HG02588 (cell line): ENCODE data around the gene PMVK.
A peak's percentile ranks its signal among the peaks of the same experiment; 100 is the strongest.

Source experiments
- ATAC-seq: cut with Tn5 transposase; IDR thresholded peaks from one replicate; pipeline ENCODE4 v1.9.1; 2021; ENCODE audit warnings: mild to moderate bottlenecking, moderate library complexity; ENCODE audit not compliant: unreplicated experiment

Gene PMVK

DNA sequence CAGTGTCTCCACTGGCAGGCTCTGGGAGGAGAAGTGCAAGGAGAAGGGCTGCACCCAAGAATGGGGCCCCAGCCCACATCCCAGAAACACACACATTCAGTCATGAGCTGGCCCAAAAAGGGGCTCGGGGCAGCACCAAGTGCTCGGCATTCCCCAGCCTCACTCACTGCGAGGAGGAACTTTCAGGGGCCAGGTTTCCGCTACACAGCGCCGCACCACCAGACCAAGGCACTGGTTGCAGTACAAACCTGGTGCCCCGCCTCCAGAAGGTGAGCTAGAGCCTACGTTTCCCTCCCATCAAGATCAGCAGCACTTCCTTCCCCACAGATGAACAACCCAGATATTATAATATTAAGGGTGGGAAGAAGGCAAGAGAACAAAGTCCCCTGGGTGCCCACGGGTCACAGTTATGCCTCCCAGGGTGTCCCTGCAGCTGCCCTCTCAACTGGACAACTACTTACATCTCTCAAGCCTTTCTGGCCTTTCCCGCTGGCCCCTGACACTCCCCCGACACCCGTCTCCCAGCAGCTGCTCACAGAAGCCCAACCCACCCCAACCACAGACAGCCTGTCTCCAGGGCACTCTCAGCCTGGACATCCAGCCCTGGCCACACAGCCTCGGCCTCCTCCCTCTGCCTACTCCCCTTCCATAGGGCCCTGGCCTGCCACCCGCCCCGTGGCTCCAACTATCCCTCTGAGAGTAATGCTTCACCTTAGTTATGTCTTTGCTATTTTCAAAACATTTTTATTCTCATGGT lies 15.6 kb upstream of the PMVK start:
- ATAC-seq = no peak

- ATAC-seq = no peak
These were observed 11.6 kb upstream of the PMVK start for GRCh38 chr1:154948079-154948478.

GRCh38 chr1:154945962-154946850 lies 9.7 kb upstream of the PMVK start:
- no peak for ATAC-seq

DNA sequence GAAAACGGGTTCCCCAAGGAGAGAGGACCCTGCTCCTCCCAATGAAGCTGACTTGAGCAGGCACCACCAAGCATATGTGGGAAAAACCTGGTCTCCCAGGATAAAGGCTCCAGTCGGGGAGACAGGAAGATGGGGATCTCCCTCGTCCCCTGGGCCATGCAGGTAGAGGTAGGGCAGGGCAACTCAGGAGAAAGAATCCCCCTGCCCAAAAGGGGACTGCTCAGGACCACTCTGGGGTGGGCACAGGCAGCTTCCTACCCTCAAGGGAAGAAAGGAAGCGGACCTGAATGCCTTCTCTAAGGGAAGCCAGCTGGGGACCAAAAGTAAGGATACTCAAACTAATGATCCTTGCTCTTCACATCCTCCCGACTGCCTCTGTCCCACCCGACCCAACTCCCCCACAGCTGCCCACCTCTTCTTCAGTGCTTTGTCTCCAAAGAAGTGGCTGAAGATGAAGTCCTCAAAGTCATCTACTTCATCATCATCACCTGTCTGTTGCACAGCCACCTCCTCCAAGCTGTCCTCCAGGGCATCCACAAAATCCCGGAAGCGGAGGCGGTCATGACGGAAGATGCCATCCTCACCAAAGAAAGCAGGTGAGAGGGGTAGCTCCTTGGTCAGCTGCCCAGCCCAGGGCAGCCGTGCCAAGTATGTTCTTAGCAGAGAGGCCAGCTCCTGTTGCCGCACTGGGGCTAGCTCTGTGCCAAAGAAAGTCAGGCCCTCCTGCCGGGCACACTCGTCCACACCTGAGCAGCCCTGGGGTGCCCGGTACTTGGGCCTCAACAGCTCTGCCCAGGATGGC lies 8.8 kb upstream of the PMVK start:
- no peak for ATAC-seq

GRCh38 chr1:154944401-154945159 lies 8.1 kb upstream of the PMVK start:
- ATAC-seq = no peak

- ATAC-seq = no peak
These were observed 7.3 kb upstream of the PMVK start for GRCh38 chr1:154943649-154944400.

GRCh38 chr1:154941333-154942013 lies 5.0 kb upstream of the PMVK start:
- no peak for ATAC-seq

DNA sequence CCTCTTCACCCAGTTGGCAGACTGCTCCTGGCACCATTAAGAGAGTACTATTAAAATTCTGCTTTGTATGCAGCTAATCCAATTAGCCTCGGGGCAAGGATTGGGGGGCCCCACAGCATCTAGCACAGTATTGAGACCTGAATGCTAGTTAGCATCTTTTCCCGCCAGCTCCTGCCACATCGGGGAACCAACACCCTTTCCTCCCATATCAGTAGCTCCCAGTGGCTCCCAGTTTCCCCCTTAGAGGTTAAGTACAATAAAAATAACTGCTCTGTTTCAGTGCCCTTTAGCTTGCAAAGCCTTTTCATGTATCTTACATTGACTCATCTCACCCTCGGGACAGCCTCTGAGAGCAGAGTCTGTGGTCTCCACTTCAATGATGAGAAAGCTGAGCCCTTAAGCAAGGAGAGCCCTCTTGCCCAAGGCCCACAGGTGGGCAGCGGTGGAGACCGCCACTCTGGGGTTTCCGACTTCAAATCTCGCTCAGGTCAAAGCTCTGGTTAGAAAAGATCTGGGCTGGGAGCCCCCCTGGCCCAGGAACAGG lies 4.2 kb upstream of the PMVK start:
- ATAC-seq = no peak

DNA sequence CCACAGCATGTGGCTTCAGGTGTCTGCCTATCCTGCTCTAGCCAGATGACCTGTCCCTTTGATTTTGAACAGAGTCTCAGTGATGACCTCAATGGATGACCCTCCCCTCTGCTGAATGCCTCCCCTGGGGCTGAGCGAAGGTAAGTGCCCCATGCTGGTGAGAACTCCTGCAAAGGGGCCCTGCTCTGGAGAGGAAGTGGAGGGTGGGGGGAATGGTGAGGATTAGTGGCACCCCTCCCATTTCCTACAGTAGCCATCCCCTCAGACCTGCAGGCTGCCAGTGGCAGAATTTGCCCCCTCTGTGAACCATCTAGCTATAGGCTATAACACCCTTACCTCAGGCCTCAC lies 3.7 kb upstream of the PMVK start:
- no peak for ATAC-seq

DNA sequence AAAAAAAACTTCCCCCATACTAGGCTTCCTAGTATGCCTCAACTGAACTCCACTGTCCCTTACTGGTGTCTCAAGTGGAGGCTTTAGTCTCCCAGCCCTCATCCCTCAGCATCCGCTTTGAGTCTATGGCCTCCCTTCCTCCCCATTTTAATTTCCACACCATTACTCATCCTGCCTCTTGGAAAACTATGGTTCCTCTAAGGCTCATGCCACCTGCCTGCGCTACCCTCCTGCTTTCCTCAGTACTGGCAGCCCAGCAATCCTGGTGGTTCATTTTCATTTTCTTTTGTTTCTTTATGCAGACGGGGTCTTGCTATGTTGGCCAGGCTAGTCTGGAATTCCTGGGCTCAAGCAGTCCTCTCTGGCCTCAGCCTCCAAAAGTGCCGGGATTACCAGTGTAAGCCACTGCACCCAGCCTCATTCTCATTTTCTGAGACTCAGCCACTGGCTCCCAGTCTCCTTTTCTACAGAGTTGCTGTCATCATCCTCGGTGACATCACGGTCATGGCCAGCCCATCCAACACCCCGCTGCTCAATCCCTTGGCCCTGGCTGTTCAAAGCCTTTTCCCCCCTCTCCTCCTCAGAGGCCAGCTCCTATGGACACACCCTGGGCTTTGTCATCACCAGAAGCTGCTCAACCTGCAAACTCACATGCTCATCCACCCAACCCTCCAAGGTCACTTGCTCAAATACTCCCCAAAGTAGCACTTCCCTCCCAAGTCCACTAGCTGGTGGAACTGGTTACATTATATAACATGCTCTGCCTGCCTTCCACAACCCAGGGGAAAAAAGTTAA lies 2.3 kb upstream of the PMVK start:
- no peak for ATAC-seq

DNA sequence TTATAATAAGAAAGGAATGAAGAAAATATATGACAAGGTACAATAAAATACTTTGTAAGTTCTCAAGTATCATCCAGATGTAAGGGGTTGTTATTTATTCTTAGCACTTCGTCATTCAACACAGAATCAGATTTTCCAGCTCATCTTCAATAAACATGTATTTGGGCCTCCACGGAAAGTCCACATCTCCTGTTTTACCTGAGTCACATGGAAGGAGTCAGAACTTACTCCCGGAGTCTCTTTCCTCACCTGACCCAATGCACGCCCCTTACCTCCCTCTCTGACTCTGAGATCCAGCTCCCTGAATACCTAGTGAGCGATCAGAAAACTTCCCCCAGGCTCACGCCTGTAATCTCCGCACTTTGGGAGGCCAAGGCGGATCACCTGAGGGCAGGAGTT lies 1.5 kb upstream of the PMVK start:
- no peak for ATAC-seq

GRCh38 chr1:154937085-154937987 lies 817 bp upstream of the PMVK start:
- ATAC-seq = peak; percentile 49

DNA sequence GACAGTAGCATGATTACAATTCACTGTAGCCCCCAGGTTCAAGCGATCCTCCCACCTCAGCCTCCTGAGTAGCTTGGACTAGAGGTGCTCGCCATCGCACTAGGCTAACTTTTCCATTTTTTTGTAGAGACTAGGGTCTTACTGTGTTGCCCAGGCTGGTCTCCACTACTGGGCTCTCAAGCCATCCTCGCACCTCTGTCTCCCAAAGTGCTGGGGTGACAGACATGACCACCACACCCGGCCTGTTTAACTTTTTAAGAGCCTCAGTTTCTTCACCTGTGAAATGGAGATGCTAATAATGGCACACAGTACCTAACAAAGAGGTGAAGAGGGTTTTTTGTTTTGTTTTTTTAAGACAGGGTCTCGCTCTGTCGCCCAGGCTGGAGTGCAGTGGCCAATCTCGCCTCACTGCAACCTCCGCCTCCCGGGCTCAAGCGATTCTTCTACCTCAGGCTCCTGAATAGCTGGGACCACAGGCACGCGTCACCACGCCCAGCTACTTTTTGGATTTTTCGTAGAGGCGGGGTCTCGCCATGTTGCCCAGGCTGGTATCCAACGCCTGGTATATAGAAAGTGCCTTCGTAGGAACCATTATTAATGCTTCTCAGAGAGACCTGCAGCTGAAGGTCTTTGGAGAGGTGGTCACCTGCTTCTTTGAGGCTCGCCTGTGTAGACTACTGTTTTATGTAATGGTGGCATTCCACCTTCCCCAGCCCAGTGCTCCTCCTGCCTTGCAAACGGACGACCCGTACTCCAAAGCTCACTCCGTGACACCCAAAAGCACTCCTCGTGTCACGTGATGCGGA lies 567 bp downstream of the PMVK start:
- no peak for ATAC-seq

DNA sequence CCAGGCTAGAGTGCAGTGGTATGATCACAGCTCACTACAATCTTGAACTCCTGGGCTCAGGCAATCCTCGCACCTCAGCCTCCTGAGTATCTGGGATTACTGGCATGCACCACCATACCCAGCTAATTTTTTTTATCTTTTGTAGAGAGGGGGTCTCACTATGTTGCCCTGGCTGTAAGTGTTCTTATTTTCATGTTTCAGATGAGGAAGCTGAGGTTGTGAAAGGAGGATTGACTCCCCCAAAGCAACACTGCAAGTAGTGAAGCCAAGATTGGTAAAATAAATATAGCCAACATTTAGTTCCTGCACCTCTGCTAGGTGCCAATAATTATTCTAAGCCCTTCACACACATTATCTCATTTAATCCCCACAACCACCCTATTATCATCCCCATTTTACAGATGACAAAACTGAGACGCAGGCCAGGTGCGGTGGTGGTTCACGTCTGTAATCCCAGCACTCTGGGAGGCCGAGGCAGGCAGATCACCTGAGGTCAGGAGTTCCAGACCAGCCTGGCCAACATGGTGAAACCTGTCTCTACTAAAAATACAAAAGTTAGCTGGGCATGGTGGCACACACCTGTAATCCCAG lies 2.1 kb downstream of the PMVK start:
- no peak for ATAC-seq

GRCh38 chr1:154931940-154932487 lies 4.5 kb downstream of the PMVK start:
- ATAC-seq = no peak

- ATAC-seq = no peak
These were observed 10.3 kb downstream of the PMVK start for GRCh38 chr1:154926201-154926600.
